Ammon's horn (tissue), 1 donor: Measurements from ENCODE around the gene PKIB.
"Not testable (repeated sequence)": the region's sequence is repeated elsewhere in the genome, so short reads cannot be mapped to it uniquely, and the experiment has no call there.

Experiments used
- DNase-seq: peaks from one replicate; pipeline ENCODE4 v3.0.0-alpha.2; 2016; ENCODE audit warnings: low spot score

The PKIB gene, protein sequence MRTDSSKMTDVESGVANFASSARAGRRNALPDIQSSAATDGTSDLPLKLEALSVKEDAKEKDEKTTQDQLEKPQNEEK

DNA sequence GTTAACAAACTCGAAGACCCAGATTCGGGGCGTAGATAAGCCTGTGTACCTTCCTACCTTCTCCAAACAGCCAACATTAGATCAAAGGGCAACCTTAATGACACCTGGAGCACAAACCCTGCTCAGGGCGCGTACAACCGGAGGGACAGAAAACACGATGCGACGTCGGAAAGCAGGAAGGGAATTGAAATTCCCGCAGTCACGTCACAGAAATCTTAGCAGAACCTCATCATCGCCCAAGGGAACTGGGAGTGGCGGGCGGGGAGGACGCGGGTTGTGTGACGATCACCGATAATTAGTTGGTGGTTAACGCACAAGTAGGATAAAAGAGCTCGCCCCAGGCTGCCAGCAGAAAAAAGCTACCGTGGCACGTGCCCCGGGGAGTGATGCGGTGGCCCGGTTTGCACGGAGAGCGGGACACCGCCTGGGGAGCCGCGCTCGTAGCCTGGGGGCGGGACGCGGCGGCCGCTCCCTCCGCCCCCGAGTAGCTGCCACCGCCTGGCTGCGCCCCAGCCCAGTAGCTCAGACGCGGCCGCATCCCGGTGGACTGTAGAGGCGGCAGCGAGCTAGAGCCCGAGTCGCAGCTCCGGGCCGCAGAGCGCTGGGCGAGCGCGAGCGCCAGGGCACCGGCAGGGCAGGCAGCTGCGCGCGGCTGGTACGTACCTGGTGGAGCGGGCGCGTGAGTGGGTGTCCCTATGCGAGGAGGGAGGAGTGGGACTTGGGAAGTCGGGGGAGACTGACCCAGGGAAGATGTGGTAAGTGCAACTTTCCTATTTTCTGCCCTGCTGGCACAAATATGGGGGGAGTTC lies at the start of gene PKIB:
PKIB (plus strand) TSS at position 525 of the 809 bp plus-strand sequence. CDS start 107,390 bp downstream, outside the sequence.
- peak; percentile 75 for DNase-seq

DNA sequence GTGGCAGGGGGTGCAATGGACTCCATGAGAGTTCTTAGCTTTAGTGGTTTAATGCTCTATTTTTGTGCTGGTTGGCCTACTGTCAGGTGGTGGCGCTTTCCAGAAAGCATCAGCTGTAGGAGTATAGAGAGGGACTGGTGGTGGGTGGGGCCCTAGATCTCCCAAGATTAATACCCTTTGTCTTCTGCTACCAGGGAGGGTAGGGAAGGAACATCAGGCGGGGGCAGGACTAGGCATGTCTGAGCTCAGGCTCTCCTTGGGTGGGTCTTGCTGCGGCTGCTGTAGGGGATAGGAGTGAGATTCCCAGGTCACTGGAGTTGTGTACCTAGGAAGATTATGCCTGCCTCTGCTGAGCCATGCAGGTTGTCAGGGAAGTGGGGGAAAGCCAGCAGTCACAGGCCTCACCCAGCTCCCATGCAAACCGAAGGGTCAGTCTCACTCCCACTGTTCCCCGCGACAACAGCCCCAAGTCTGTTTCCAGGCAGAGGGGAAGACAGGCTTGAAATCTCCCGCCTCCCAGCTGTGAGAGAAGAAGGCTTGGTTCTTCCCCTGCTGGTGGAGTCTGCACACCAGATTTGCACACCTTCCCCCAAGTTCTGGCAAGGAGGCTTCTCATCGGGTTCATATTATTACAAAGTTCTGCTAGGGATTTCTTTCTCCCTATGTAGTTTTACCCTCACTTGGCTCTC lies 46.7 kb upstream of the PKIB start:
- DNase-seq: no peak

DNA sequence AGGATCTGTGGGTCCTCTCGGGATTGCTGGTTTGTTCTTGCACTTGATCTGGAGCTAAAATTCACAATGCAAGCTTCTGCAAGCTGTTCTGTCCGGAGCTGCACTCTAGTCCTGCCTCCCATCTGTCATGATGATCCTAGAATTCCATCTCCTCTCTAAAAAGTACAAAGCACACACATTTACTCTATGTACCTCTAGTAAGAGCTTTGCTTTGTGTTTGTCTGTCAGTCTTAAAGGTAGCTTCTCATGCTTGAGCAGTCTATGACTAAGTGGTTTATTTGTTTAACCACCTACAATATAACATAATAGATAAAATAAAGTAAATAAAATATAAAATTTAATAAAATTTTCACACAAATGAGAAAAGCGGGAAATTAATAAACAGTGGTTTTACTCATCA lies 46.0 kb upstream of the PKIB start:
- DNase-seq: no peak

DNA sequence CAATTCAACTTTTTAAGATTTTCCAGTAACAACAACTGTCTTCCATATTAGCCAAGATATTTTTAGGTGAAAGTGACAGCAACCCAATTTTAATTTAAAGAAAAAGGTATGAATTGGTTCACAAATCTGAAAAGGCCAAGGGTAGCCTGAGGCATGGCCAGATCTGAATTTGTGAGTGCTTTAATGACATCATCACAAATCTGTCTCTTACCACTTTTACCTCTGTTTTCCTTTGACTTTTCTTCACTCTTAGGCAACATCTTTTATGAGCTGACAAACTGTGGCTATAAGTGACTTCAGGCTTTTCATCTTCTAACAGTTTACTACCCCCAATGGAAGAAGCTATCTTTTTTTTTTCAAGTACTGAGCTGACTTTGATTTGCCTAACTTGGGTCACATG lies 44.5 kb upstream of the PKIB start:
- no peak for DNase-seq

DNA sequence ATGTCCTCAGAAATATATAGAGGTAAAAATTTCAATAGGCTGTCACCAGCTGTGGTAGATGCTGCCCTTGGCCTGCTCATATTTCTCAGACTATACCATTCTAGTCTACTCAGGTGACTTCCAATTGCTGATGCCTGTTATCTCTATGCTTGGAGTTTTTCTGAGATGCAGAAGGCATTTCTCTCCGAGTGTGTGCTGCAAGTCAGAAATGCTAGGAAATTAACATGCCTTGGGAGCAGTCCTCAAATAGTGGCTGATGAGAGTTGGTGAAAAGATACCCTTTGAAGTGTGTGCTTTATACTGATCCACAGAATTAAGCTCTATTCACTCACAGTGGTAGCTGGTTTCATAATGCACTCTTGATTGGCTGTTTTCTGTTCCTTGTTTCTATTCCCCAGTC lies 43.2 kb upstream of the PKIB start:
- DNase-seq: no peak

DNA sequence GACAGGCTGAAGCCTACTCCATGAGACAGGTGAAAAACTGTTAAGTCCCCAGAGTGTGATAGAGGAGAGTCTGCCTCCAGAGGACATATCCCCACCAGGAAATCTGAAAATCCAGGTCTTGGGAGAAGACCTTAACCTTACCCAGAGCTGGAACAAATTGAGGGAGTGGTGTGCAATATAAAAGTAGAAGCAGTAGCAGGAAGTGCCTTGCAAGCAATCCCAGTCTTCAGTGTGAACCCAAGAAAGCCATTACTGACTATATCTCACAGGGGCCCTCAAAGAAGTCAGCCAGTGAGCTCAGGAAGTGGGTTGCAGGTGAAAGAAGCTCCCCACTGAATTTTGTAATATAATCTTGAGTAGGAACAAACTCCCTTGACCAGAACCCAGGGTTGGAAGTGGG lies 41.9 kb upstream of the PKIB start:
- no peak for DNase-seq

DNA sequence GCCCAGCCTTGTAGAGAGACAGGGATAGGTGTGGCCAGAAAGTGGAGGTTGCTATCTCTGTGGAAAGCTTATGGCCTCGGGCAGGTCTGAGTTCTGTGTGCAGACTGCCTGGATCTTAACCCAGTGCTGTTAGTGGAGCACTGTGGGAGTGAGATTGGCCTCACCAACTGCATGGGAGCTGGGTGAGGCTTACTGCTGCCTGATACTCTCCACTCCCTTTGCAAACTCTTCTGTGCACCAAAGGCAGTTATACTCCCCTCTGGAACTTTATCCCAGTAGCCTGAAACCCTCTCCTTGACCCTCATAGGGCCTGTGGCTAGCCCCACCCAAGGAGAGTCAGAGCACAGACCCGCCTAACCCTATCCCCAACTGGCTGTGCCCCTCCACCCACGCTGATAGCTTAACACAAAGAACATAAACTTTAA lies 41.4 kb upstream of the PKIB start:
- no peak for DNase-seq

DNA sequence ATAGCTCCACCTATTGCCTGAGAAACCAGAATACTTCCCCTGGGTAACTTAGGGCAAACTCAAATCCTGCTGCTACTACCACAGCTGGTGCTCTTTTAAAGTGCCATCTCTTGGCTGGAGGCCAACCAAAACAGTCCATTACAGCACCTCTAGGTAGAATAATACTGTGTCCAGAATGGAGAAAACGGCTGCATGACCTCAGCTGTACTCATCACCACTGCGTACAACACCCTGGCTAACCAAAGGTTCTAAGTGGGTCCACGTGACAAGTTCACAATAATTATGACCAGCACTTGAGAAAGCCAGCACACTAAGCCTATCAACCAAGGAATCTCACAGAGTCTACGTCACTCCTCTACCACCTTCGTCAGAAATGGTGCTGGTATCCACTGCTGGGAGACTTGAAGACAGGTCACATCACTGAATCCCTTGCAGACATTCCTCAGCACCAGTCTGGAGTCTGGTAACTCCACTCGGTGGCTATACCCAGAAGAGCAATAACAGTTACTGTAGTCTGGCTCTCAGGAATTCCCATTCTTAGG lies 40.9 kb upstream of the PKIB start:
- no peak for DNase-seq

DNA sequence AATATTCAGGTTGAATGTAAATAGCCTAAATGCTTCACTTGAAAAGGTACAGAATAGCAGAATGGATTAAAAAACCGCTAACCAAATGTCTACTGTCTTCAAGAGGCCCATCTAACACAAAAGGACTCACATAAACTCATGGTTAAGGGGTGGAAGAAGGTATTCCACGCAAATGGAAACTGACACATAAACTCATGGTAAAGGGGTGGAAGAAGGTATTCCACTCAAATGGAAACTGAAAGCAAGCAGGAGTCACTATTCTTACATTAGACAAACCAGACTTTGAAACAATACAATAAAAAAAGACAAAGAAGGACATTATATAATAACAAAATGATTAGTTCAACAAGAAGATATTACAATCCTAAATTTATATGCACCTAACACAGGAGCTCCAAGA lies 38.3 kb upstream of the PKIB start:
- DNase-seq: no peak

DNA sequence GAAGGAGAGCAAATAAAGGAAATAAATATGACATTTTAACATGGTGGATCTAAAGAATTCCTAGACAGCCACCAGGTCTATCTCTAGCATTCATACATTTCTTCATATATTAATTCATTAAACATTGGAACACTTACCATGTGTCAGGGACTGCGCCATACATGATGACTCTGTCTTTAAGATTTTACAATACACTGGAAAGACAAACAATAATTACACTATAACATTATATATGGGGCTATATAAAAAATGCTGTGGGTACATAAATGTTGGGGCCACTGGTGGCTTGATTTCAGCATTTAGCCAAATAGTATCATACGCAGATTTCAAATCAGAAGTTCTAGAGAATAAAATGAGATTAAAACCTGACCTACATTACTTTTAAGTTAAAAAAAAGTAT lies 33.3 kb upstream of the PKIB start:
- no peak for DNase-seq

DNA sequence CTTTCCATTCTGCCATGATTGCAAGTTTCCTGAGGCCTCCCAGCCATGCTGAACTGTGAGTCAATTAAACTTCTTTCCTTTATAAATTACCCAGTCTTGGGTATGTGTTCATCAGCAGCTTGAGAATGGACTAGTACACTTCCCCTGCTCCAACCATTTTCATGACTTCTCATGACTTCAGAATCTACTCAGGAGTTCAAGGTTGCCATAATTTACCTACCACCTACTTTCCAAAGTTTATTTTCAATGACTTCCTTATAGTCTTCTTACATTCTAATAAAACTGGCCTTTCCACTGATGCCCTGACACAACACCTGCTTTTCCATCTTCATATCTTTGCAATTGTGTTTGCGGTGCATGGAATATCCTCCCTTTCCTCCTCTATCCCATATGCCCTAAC lies 31.2 kb upstream of the PKIB start:
- no peak for DNase-seq

DNA sequence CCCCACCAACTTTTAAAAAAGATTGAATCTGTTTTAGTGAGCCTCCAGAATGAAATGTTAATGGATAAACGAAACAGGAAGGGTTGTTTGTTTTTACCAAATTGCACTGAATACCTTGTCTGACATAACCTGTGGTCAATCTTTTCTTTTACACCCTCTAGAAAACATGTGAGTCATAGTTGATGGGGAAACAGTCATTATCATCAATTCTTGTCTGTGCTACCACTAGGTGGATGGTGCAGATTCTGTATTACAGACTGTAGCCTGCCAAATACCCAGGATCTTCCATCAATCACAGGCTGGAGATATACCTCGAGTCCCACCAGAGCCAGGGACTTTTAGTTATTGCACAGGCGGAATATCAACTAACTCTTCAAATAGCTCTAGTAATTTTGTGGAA lies 29.5 kb upstream of the PKIB start:
- DNase-seq: no peak

DNA sequence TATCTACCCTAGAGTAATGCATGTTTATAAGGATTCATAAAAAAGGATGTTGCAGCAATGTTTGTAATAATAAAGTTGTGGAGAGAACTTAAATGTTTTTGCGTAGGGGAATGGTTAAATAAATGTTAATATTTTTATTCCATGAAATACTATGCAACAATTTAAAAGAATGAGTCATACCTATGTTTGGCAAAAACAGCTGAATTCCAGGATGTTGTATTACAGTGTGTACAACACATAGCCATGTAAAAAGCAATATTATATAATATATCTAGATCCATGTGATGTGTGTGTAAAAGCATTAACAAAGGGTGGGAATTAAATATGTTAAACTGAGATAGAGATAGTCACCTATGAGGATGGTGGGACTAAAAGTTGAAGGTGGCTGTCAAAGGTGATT lies 21.1 kb upstream of the PKIB start:
- no peak for DNase-seq

DNA sequence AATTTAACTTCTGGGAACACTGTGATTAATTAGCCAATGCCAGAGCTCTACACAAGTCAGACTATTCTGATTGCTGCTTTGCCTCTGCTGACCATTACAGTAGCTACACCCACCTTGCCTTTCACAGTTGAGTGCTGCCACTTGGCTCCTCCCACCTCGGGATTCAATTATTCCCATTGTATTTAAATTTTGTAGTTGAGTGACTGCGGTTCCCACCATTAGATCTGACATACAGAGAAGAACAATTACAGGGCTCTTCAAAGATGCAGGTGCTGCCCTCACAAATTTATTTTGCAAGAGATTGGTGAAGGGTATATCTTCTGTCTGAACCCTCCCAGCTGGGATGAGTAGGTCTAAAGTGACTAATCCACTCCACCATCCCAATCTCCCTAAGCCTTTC lies 11.9 kb upstream of the PKIB start:
- DNase-seq: not testable (repeated sequence)

DNA sequence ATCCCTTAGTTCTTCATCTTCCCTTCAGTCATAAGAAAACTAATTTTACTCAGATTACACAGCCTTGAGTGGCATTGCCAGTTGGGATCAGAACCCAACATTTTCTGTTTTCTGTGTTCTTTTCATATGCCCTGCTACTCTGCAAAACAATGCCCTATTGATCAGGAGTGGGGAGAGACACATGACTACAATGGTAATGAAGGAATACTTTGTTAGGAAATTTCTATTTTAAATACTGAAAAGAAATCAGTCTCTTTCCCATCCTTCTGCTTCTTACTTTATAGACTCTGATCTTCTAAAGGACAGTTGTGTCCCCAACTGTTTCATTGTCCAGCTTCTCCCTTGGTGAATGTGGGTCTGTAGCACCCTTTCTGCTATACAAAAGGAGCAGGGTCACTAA lies 5.5 kb upstream of the PKIB start:
- DNase-seq: peak; percentile 58

DNA sequence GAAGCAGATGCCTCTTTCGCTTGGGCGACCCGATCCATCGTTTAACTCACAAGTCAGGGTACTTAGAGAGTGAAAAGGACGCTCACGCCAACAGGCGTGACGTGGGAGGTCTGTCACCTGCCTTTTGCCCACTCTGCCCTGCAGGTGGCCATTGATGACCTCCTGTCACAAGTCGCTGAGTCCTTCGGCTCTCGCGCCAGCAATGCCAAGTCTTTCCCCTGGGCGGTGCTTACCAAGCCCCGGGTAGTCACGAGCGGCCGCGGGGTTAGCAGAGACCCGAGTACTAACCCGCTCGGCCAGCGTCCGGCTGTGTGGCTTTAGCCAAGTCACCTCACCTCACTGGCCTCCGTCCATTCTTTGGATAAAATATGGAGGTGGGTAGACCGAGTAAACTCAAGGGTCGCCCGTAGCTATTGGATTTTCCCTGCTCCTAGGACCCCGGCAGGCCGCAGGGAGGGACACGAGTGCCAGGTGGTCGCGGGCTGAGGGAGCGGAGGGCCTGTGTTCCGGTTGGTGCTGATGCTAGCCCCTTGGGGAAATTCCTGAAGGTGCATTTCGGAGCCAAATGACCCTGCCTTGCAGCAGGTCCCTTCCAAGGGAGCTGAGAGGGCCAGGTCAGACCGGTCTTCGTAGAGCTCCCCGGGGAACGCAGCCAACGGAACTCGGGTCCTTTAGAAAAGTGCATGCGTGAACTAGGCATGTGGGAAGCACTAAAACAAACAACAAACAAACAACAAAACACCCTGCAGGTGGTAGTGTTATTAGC lies 668 bp downstream of the PKIB start:
- DNase-seq: peak; percentile 11

DNA sequence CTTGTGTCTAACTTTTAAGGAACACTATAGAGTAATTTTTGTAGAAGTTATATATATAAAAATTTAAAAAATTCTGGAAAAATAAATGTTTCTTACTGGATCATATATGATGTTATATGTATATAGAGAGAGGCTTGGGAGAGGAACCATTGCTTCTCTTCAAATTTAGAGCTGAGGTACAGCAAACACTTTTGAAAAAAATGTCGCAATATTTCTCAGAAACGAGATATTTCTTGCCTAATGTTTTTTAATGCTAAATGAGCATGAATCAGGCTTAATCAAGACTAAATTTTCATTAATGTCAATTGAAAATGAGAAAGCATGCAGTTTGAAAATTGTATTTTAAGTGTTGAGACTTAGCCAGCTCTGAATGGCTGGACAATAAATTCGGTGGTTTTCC lies 2.6 kb downstream of the PKIB start:
- DNase-seq: no peak

DNA sequence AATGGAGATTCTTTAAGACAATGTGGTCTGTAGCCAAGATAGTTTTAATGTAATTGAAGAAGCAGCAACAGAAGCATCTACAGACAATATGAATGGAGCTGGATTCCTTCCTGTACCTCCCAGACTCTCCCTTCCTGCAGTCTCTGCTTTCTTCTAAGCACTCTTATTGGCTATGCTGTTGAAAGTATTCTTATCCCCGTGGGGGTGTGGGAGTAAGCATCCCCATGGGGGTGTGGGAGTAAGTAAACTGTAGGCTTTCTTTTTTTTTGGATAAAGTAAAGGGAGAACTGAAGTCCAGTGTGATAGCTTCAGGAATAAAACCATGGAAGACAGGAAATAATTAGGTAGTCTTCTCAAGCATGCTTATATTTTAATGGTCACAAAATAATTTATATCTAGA lies 4.1 kb downstream of the PKIB start:
- DNase-seq: no peak

DNA sequence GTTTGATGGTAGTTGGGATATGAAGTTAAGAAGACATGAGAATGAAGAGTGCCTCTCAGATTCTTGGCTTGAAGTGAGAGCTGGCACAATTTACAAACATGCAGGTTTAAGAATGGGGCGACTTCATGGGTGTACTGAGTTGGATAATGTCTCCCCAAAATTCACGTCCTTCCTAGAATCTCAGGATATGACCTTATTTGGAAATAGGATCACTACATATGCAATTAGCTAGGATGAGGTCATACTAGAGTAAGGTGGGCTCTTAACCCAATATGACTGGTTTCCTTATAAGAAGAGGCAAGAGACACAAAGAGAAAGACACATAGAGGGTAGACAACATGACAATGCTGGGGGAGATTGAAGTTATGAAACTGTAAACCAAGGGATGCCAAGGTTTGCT lies 5.2 kb downstream of the PKIB start:
- DNase-seq: no peak

DNA sequence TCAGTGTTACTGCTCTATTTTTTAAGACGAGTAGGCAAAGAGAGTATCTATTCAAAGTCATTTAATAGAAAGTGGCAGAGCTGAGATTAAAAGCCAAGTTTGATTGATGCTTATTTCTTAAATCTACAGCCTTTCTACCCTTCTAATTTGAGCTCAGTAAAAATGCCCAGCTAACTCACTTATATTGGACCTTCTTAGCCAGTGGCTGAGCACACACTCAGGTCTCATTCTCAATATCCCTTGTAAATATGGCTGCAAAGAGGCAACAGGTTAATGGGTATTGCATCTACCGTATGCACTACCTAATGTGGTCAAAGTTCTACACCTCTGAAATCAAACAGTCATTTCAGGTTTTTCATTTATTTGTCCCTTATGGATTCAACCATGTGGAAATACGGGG lies 6.7 kb downstream of the PKIB start:
- no peak for DNase-seq

DNA sequence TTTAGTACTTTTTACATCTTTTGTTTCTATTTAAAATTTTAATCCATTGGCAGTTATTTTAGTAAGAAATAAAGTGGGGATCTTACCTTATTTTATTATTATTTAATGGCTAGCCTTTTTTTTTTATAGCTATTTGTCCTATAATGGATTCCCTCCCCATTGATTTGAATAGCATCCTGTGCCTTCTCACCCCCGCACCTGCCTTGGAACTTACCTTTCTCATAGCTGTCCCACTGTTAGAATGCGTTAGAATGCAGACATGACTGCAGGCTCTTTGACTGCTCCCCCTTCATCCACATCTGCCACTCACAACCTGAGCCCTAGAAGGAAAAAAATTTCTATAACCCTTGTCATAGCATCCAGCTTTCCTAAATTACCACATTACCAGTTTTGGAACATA lies 9.1 kb downstream of the PKIB start:
- DNase-seq: no peak

DNA sequence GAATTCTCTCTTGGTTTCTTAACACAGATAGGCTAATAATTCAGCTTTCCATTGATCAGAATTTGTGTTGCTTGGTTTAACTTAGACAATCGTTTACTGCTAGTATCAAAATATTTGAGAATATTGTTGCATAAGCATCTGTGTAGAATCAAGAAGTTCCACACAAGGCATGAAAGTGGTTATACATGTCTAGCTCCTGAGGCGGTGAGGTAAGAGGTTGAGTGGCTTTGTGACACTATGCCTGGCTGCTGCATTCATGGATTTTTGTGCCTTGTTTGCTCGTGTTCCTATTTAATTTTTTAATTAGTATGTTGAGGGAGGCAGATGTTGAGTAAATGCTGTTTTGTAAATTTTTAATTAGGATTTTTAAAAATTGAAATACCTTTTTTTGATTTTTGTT lies 10.2 kb downstream of the PKIB start:
- no peak for DNase-seq

DNA sequence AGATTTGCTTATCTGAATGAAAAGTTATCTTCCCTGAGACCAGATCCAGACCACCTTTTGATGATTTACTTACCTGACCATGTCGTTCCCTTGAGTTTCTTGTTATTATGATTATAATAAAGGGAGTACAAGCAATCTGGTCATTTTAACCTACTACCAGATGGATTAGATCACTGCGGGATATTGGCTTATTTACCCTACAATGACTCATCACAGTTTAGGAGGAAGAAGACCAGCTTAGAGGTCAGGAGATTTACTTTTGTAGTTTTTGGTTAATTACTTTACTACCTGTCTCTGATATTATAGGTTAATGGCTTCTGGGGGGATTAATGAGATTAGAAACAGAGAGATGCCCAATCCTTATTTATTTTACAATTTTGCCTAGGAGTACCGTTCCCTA lies 10.7 kb downstream of the PKIB start:
- no peak for DNase-seq
